GM19043 (cell line): ENCODE measurements around the gene SEMA5A.

Source experiments
- ATAC-seq: cut with Tn5 transposase; IDR thresholded peaks from one replicate; pipeline ENCODE4 v1.9.1; 2021; ENCODE audit warnings: low read depth; ENCODE audit not compliant: unreplicated experiment

SEMA5A gene

GRCh38 chr5:9547122-9547947, 1.5 kb upstream of the SEMA5A start:
- no peak for ATAC-seq

- no peak for ATAC-seq
These were observed 511 bp downstream of the SEMA5A start for GRCh38 chr5:9545136-9545991.

- peak; percentile 61 for ATAC-seq
These were observed 1.3 kb downstream of the SEMA5A start for GRCh38 chr5:9544502-9545135.

GRCh38 chr5:9544056-9544455, 1.8 kb downstream of the SEMA5A start:
- ATAC-seq = no peak

GRCh38 chr5:9543311-9543920, 2.5 kb downstream of the SEMA5A start:
- no peak for ATAC-seq

GRCh38 chr5:9540791-9541190, 5.1 kb downstream of the SEMA5A start:
- no peak for ATAC-seq

- ATAC-seq = no peak
These were observed 7.4 kb downstream of the SEMA5A start for GRCh38 chr5:9538504-9538903.

DNA sequence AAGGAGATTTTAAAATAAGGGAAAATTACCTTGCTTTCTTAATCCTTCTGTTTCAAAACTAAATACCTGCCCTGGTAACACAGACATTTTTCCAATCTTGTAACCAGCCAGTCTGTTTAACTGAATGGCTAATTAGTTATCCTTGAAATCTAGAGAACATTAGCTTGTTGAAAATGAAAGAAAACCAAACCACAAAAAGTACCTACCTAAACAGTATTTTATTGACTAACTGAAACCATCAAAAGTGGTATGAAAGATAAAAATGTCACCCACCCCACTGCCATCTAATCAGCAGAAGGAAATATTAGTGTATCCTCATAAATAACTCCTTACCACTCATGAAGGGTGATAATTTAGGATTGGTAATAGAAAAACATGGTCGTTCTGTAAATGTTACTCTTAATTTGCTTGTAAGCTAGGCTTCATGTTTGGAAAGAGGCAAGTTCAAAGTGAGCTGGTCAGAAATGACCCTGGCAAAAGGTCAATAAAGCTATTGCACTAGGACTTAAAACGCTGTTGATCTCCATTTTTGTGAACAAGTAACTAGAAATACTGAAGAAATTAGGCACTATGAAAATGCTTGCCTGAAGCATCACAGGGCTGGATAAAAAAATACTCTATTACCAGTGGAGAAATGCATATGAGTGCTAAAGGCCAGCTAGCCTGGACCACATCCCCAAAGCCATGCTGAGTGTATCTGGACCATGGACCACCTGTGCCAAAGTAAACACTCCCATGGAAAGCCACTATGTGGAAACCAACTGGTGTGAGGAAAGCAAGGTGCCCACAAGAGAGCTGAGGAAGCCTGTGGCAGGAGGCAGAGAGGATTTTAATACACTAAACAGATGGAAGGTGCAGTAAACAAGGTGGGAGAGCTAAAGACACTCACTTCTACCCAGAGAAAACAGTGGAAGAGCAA, 8.4 kb downstream of the SEMA5A start:
- ATAC-seq = no peak

DNA sequence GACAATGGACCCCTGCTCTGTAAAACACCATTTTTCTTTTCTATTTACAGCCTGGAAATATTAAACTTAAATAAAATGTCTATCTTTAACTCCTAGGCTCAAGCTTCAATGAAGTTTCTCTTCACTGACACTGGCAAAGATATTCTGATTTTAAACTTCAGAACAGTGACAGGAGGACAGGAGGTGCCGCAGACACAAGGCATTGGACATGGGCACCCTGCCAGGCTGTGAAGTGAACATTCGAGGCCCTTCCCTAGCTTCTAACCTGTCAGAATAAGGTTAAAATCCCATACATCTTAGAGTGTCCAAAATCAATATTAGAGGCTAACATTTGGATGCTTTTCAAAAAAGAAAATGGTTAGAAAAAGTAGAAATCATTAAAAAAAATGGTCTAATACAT, 9.2 kb downstream of the SEMA5A start:
- no peak for ATAC-seq

GRCh38 chr5:9534881-9535517, 10.9 kb downstream of the SEMA5A start:
- no peak for ATAC-seq

DNA sequence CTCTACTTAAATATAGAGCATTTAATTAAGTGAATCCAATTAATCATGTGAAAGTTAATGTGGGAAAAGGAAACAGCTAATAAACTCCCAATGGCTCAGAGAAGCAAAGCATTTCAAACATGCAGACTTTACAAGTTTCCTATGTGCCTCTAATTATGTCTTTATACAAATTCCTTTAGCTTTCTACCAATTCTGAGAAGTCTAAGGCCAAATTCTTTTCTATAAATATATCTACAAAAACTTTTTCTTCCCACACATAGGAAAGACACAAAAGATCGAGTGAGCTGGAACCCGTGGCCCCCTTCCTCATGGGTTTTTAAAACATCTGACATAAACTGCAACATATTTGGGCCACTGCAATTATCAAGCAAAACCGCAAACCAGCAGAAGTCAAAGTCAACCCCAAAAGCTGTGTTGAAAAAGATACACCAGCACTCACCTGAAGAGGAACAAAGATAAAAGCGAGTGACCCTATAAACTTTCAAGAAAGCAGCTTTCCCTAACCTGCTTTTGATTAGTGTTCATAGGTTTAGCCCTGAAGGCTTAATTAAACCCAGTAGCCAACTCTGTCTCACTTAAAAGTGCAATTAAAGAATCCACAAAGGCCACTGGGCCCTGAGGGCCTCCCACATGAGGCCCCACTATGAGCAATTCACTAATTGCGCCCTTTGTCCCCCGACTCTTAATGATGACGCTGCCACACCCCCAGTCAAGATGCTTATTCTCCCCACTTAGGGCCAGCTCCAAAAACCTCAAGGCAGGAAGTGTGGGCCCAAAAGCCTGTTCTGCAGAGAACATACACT, 12.1 kb downstream of the SEMA5A start:
- ATAC-seq = no peak

DNA sequence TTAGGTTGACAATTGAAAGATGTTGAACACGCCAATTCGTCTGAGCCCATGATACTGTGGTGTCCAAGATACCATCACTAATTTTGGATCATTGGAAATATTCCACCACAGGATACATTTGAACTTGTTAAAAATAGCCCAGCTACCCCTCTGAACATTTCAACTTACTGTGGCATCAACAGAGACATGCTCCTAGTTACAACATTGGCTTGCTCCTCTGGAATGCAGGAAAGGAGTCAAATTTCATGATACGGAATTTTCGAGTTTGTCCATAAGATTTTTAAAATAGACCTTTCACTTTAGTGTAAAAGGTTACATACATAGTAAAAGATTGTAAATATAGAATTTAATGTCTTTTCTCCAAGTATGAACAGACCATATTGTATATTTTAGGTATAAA, 12.8 kb downstream of the SEMA5A start:
- ATAC-seq = no peak

- ATAC-seq = no peak
These were observed 16.4 kb downstream of the SEMA5A start for GRCh38 chr5:9529513-9529912.

GRCh38 chr5:9529041-9529480, 16.8 kb downstream of the SEMA5A start:
- no peak for ATAC-seq

- no peak for ATAC-seq
These were observed 20.9 kb downstream of the SEMA5A start for GRCh38 chr5:9524941-9525340.

DNA sequence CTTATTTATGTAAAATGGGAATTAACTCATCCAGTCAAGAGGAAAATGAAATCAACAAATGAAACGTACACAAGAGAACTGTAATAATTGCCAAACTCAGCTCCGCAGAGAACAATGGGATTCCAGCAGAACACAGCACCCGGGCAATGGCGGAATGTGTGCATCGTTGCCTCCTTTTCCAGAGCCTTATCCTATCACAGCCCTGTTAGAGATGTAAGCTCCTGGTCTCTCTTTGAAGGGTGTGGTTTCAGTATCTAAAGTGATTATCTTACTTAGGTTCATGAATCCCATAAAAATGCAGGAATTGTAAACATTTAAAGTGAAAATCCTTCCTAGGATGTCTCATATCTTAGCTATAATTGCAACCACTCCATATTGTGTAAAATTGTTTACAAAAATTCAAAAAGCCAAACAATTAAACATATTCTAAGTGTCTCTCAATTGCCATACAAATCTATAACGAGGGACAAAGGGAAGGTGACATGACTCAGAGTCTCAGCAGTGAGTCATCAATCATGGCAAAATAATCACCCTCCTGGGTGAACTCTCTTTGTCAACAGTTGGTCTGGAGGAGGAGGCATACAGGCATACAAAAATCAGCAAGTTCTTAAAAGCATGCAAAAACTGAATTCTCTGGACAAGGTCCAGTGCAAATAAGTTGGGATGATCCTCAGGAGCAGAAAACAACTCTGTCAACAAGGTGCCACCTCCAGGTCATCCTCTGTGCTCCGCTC, 22.6 kb downstream of the SEMA5A start:
- ATAC-seq = no peak

DNA sequence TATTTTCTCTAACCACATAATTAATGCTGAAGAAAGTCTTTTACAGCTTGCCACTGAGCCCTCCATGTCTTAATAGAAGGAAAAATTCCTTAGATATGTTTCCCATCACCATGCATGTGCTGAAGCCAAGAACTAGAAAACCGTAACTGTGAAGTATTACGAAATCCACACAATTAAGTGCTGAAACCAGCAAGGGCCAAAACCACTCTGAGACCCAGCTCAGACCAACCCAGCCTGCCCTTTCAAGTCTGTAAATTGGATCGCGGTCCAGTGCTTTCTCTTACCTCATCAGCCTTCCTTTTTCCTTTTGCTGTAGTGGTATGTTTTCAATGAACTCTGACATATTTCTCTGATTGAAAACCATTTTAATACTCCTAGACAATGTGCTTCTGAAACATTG, 26.3 kb downstream of the SEMA5A start:
- ATAC-seq = no peak

DNA sequence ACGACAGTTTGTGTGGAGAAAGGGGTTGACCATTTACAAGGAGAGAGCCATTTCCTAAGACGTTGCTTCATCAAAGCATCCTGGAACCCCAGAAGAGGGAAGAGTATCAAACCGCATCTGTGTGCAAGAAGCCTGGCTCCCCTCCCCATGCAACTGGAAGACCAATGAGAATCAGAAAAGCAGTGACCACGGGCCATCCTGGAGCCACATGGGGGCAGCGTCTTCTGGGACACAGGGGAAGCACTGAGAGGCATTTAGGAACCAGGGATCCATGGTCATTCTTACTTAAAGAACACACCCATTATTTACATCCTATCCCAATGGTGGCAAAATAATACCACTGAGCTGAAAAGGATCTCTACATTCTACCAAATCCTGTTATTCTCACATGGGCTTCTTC, 29.3 kb downstream of the SEMA5A start:
- ATAC-seq = no peak
